Neuron (in vitro differentiated cells): Measurements from ENCODE around the gene BACH1.

Source experiments
- H2AFZ ChIP-seq: one replicate; pipeline ENCODE4 v1.6.1; 2013; ENCODE audit warnings: low read depth, mild to moderate bottlenecking, inconsistent platforms, low read length, moderate library complexity
- H3K27me3 ChIP-seq: one replicate; pipeline ENCODE4 v1.6.1; 2013; ENCODE audit warnings: low read length; ENCODE audit not compliant: insufficient read depth
- H3K36me3 ChIP-seq: one replicate; pipeline ENCODE4 v1.6.1; 2013; ENCODE audit warnings: low read length; ENCODE audit not compliant: insufficient read depth
- H3K4me1 ChIP-seq: one replicate; pipeline ENCODE4 v1.6.1; 2013; ENCODE audit warnings: low read length; ENCODE audit not compliant: insufficient read depth
- H3K4me3 ChIP-seq: 2 replicates; pipeline ENCODE4 v1.5.1; 2013; ENCODE audit warnings: mild to moderate bottlenecking, low read length, moderate library complexity
- H3K9me3 ChIP-seq: one replicate; pipeline ENCODE4 v1.6.1; 2013; ENCODE audit warnings: low read length

BACH1 gene

GRCh38 chr21:29390778-29391177 lies 92.1 kb downstream of the BACH1 start:
- H3K9me3 ChIP-seq: no peaks in the 10 kb centered on the region
- H3K4me1 ChIP-seq: peaks cover 13% of the 10 kb centered on the region
- H3K4me3 ChIP-seq: no peak overlapping the region
- H2AFZ ChIP-seq: no peak overlapping the region
- H3K36me3 ChIP-seq: no peaks in the 10 kb centered on the region
- H3K27me3 ChIP-seq: no peaks in the 10 kb centered on the region

DNA sequence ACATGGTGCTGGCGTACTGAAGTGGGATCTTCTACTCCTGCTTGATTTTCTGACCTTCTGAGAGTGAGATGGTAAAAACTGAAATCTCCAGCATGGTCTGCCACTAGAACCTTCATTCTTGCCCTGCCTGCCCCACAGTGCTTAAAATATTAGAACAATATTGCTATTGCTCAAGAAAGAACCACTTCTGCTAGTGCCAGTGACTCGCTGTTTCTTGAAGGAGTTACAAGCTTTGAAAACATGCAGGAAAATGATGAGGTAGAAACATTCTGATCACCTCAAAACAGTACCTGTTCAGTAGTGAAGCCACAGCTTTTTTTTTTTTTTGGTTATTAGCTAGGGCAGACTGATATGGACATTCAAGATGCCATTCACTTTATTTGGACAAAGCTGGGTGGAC lies 95.3 kb downstream of the BACH1 start:
- Histone ChIP-seq H2AFZ (no peak overlapping the region), H3K4me1 (peaks cover 13% of the 10 kb centered on the region), H3K4me3 (no peak overlapping the region), H3K36me3 (no peaks in the 10 kb centered on the region), H3K27me3 (no peaks in the 10 kb centered on the region), H3K9me3 (no peaks in the 10 kb centered on the region)
